ENCODE data around the gene CYP26C1.

The CYP26C1 gene

DNA sequence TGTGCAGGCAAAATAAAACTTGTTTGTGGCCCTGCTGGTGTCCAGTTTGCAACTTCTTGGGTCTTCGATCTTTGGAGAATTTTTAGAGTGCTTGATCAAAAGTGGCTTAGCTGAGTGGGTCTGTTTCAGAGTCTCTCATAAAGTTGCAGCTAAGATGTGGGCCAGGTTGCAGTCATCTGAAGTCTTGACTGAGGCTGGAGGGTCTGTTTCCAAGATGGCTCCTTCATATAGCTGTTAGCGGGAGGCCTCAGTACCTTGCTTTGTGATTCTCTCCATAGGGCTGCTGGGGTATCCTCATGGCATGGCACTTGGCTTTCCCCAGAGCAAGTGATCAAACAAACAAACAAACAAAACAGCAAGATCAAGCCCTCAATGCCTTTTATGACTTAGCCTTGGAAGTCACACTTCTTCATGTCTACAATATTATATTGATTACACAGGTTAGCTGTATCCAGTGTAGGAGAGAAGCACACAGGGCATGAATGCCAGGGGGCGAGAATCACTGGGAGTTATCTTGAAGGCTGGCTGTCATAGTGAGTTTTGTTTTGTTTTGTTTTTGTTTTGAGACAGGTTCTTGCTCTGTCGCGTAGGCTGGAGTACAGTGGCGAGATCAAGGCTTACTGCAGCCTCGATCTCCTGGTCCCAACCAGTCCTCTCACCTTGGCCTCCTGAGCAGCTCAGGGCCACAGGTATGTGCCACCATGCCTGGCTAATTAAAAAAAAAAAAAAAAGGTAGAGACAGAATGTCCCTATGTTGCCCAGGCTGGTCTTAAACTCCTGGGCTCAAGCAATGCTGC, 23.3 kb downstream of the CYP26C1 start:
- TF ChIP-seq, protein P1, sequence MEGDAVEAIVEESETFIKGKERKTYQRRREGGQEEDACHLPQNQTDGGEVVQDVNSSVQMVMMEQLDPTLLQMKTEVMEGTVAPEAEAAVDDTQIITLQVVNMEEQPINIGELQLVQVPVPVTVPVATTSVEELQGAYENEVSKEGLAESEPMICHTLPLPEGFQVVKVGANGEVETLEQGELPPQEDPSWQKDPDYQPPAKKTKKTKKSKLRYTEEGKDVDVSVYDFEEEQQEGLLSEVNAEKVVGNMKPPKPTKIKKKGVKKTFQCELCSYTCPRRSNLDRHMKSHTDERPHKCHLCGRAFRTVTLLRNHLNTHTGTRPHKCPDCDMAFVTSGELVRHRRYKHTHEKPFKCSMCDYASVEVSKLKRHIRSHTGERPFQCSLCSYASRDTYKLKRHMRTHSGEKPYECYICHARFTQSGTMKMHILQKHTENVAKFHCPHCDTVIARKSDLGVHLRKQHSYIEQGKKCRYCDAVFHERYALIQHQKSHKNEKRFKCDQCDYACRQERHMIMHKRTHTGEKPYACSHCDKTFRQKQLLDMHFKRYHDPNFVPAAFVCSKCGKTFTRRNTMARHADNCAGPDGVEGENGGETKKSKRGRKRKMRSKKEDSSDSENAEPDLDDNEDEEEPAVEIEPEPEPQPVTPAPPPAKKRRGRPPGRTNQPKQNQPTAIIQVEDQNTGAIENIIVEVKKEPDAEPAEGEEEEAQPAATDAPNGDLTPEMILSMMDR (IDR thresholded peaks at IDR 0.05): no peak
- peaks cover 37% of the 10 kb centered on the region for H3K4me1 Mint-ChIP-seq
- no peak overlapping the region for H3K27ac Mint-ChIP-seq
- H3K36me3 Mint-ChIP-seq (ENCODE audit: low read depth): peaks cover 4% of the 10 kb centered on the region
- DNase-seq: no peak
- H3K9me3 Mint-ChIP-seq: peaks cover 3% of the 10 kb centered on the region
- H3K27me3 Mint-ChIP-seq (ENCODE audit: low read depth, poor library complexity): peaks cover 29% of the 10 kb centered on the region
- H3K4me3 Mint-ChIP-seq: no peak overlapping the region

DNA sequence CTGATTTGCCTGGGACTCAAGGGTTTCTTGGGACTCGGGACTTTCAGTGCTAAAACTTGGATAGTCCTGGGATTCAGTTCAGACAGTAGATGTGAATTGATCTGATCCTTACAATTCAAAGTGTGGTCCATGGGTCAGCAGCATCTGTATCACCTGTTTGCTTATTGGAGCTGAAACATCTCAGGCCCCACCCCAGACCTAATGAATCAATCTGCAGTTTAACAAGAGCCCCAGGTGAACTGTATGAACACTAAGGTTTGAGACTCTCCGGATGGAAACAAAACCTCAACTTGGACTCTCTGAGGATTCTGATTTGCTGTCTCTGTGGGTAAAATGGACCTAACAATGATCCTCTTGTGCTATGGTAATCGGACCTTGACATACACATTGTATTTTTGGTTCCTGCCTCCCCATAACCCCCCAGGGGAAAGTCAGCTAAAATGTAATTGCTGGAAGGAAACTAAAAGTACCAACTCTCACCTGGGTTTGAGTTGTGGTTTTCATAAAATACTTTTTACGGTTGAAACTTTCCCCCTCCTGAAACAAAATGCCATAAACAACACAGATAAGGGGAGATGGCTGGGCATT, 24.8 kb downstream of the CYP26C1 start:
- TF ChIP-seq, protein P1 (IDR thresholded peaks at IDR 0.05): no peak
- no peak for DNase-seq
- H3K27ac Mint-ChIP-seq: no peak overlapping the region
- peaks cover 3% of the 10 kb centered on the region for H3K9me3 Mint-ChIP-seq
- peaks cover 25% of the 10 kb centered on the region for H3K4me1 Mint-ChIP-seq
- H3K27me3 Mint-ChIP-seq (ENCODE audit: low read depth, poor library complexity): peaks cover 21% of the 10 kb centered on the region
- H3K36me3 Mint-ChIP-seq (ENCODE audit: low read depth): peaks cover 4% of the 10 kb centered on the region
- no peak overlapping the region for H3K4me3 Mint-ChIP-seq

DNA sequence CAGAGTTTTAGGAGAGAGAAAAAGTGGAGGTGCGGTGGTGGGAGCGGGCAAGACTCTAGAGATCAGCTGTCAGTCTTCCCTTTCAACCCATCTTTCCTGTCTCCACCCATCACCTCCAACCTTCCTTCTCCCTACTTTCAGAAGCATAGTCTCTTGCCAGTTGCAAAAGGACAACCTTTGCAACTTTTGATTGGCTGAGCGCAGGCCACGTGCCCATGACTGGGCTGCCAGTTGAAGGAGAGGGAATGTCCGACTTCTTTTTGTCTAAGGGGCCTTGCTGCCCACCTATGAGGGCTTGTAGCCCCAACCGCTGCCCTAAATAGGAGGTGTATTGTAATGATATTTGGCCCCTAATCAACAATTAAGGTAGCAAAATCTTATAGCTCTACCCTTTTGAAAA, 25.7 kb downstream of the CYP26C1 start:
- TF ChIP-seq, protein P1 (IDR thresholded peaks at IDR 0.05): no peak
- peaks cover 20% of the 10 kb centered on the region for H3K27me3 Mint-ChIP-seq (ENCODE audit: low read depth, poor library complexity)

DNA sequence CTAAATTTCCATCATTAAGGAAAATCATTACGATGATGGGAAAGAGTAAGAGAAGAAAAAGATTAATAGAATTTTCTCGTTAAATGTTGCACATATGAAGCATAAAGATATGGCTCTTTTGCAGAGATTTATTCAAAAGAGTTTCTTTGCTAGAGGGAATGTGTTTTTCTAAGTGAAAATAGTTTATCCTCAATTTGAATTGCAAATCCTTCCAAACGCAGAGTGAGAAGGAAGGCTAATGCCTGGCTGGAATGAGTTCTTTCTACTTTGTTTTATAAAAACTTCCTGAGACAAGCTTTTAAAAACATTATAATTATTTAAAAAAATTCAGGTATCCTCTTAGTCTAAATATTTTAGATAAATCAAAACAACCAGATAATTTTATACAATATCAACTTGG, 27.2 kb downstream of the CYP26C1 start:
- Mint-ChIP-seq H3K27me3 (ENCODE audit: low read depth, poor library complexity) (peaks cover 19% of the 10 kb centered on the region), H3K4me3 (no peak overlapping the region), H3K27ac (no peak overlapping the region), H3K4me1 (peaks cover 7% of the 10 kb centered on the region), H3K36me3 (ENCODE audit: low read depth) (peaks cover 4% of the 10 kb centered on the region), H3K9me3 (peaks cover 3% of the 10 kb centered on the region)
- no peak for DNase-seq
- TF ChIP-seq, protein P1 (IDR thresholded peaks at IDR 0.05): no peak

More for the DNA sequence above, 25.7 kb downstream of the CYP26C1 start:
- Mint-ChIP-seq H3K4me1 (peaks cover 15% of the 10 kb centered on the region), H3K36me3 (ENCODE audit: low read depth) (peaks cover 4% of the 10 kb centered on the region), H3K9me3 (peaks cover 3% of the 10 kb centered on the region), H3K4me3 (no peak overlapping the region), H3K27ac (no peak overlapping the region)
- DNase-seq: no peak

DNA sequence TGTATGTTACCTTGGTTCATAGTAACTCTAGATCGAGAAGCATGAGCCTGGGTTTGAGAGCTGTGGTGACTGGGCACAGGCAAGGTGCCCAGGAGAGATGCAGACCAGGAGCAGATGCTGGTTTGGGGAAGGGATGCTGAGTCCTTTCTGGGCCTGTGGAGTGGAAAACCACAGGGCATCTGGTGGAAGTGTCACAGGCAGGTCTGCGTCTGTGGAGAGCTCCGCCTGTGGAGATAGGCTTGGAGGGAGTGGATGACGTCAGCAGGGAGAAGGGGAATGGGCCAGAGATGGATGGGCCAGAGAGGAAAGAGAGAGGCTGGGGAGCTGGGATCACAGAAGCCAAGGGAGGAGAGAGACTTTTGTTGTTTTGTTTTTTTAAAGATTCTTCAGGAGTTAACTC, 27.9 kb downstream of the CYP26C1 start:
- peaks cover 17% of the 10 kb centered on the region for H3K27me3 Mint-ChIP-seq (ENCODE audit: low read depth, poor library complexity)
- peaks cover 7% of the 10 kb centered on the region for H3K4me1 Mint-ChIP-seq
- no peak overlapping the region for H3K27ac Mint-ChIP-seq
- TF ChIP-seq, protein P1 (IDR thresholded peaks at IDR 0.05): no peak
- H3K9me3 Mint-ChIP-seq: peaks cover 3% of the 10 kb centered on the region
- DNase-seq: no peak
- no peak overlapping the region for H3K4me3 Mint-ChIP-seq
- H3K36me3 Mint-ChIP-seq (ENCODE audit: low read depth): peaks cover 4% of the 10 kb centered on the region

Measured in nephron progenitor cell (in vitro differentiated cells).